Kidney (tissue), 14 donors: ENCODE results near the gene LRIT2. TPM values are rescaled to one million over a fixed set of nuclear protein-coding genes. Genes with fewer than 3 reads are reported as not detected.
A peak's percentile ranks its signal among the peaks of the same experiment; 100 is the strongest.

Experiments used
- DNase-seq, 5 donors: peaks; one replicate each; pipeline ENCODE4 v3.0.0-alpha.2; 2013 to 2020
- FAIRE-seq: peaks from 2 replicates; lab custom pipeline; 2012; peaks lifted over from hg19 to GRCh38; lab: Jason Lieb, UNC
- H3K27ac ChIP-seq, 2 donors: one replicate each; pipeline ENCODE4 v1.7.0; 2013; ENCODE audit warnings: low read depth in 2 of 2, low read length in 2 of 2, inconsistent platforms in 1 of 2
- H3K27me3 ChIP-seq: one replicate; pipeline ENCODE4 v1.7.1; 2013; ENCODE audit warnings: low read length, inconsistent platforms; ENCODE audit not compliant: control insufficient read depth, insufficient read depth
- H3K36me3 ChIP-seq, 3 donors: one replicate each; pipeline versions ENCODE4 v1.7.0 to v1.7.1; 2013; ENCODE audit warnings: low read length in 3 of 3, control low read depth in 1 of 3, inconsistent platforms in 1 of 3; ENCODE audit not compliant: insufficient read depth in 3 of 3, control insufficient read depth in 2 of 3
- H3K4me1 ChIP-seq, 3 donors: one replicate each; pipeline versions ENCODE4 v1.7.0 to v1.7.1; 2013; ENCODE audit warnings: low read length in 3 of 3, inconsistent platforms in 1 of 3, low read depth in 1 of 3; ENCODE audit not compliant: control insufficient read depth in 2 of 3, insufficient read depth in 2 of 3
- H3K4me3 ChIP-seq, 3 donors: one replicate each; pipeline versions ENCODE4 v1.7.0 to v1.8.1; 2013; ENCODE audit warnings: low read length in 3 of 3, control low read depth in 1 of 3, inconsistent platforms in 1 of 3
- H3K9ac ChIP-seq, 3 donors: one replicate each; pipeline versions ENCODE4 v1.7.0 to v1.7.1; 2013; ENCODE audit warnings: low read length in 3 of 3, control low read depth in 1 of 3, inconsistent platforms in 1 of 3
- H3K9me3 ChIP-seq, 3 donors: one replicate each; pipeline versions ENCODE4 v1.7.0 to v1.7.1; 2013; ENCODE audit warnings: low read length in 3 of 3, control low read depth in 1 of 3, inconsistent platforms in 1 of 3; ENCODE audit not compliant: control insufficient read depth in 2 of 3, insufficient read depth in 1 of 3
- intact Hi-C: fragments of 100-400 bp; cut with DNase I; formaldehyde crosslinking; loops from one replicate; pipeline ENCODE4 v1.11.1; 2022
- polyA plus RNA-seq: library from polyadenylated mRNA; stranded (reverse); fragments of 350-450 nt; fragmentation: Illumina TruSeq; extraction: RNeasy Lipid Tissue Mini Kit (QIAGEN cat#74804); gene quantifications from one replicate; pipeline ENCODE4 v1.2.3, GENCODE V29; 2014; ENCODE audit warnings: low read depth, low replicate concordance; ENCODE audit not compliant: insufficient read depth
- total RNA-seq: library from RNA; stranded (reverse); fragmentation: NEBNext Ultra II Directional; extraction: Animal tissue kit (Norgen Biotek cat#: 25700); gene quantifications from one replicate; pipeline ENCODE4 v1.2.1, GENCODE V29; 2021
- TF ChIP-seq, protein P1 (sequence below): IDR thresholded peaks from 3 replicates; pipeline ENCODE4 v1.5.1; 2012; ENCODE audit warnings: mild to moderate bottlenecking, moderate library complexity, borderline replicate concordance; ENCODE audit not compliant: insufficient read depth; ENCODE audit errors: extremely low read depth
- donor health status: control.
- donor health status: control.
- donor health status: control.
- donor health status: control.
- donor health status: control.
- donor health status: DM: yes; HTN: yes; CAD: no.
- donor health status: Normal renal cell carcinoma (clear cell type).

Gene LRIT2
- total and polyA plus RNA-seq, 2 donors from 2014 or later: not detected

DNA sequence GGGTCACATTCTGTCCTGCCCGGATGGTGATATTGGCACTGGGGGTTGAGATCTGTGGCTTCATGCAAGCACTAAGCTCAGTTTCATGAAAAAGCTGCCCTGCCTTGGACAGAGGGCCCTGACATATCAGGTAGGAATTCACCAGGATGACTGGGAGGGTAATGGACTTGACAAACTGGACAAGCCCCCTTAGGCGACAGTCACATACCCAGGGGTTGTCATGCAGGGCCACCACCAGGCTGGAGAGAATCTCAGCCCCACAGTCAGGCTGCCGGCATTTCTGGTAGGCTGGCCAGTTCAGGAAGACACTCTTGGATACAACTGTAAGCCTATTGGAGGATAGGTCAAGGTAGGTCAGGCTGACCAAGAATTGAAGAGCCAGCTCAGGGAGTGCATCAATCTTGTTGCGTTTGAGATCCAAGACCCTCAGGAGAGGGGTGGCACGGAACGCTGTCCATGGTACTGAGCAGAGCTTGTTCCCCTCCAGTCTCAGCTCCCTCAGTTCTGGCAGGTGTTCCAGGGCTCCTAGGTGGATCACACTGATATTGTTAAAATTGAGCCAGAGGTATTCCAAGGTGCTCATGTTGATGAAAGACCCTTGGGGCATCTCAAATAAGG, 824 bp downstream of the LRIT2 start:
- Histone ChIP-seq H3K27me3 (no peaks in the 10 kb centered on the region), H3K9me3 (peaks cover 0 to under 1% (median 0%) of the 10 kb centered on the region in 3 donors), H3K4me1 (no peaks in the 10 kb centered on the region), H3K36me3 (no peaks in the 10 kb centered on the region), H3K9ac (no peak overlapping the region), H3K27ac (no peak overlapping the region), H3K4me3 (no peak overlapping the region)
- intact Hi-C loops: no loop called here
- TF ChIP-seq, protein P1, sequence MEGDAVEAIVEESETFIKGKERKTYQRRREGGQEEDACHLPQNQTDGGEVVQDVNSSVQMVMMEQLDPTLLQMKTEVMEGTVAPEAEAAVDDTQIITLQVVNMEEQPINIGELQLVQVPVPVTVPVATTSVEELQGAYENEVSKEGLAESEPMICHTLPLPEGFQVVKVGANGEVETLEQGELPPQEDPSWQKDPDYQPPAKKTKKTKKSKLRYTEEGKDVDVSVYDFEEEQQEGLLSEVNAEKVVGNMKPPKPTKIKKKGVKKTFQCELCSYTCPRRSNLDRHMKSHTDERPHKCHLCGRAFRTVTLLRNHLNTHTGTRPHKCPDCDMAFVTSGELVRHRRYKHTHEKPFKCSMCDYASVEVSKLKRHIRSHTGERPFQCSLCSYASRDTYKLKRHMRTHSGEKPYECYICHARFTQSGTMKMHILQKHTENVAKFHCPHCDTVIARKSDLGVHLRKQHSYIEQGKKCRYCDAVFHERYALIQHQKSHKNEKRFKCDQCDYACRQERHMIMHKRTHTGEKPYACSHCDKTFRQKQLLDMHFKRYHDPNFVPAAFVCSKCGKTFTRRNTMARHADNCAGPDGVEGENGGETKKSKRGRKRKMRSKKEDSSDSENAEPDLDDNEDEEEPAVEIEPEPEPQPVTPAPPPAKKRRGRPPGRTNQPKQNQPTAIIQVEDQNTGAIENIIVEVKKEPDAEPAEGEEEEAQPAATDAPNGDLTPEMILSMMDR: no peak
- peak in 3 of 5 donors; percentile 60 to 65 (median 61) for DNase-seq
- FAIRE-seq: no peak

DNA sequence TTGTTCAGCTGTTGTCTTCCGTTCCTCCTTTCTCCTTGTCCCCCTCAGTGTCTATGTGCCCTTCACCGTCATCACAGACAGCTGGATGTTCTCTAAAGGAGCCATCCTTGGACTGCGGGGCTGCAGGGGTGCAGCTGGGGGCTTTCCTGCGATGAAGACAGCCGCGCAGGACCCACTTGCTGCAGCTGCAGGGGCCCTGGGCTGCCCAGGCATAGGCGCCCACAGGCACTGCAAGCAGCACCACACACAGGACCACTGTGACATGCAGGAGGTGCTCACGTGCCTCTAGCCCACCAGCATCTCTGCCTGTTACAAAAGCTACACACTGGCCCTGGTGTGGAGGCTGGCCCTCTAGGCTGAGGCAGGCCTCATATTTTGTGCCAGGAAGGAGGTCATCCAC, 3.4 kb downstream of the LRIT2 start:
- no peaks in the 10 kb centered on the region for H3K36me3 ChIP-seq
- FAIRE-seq (no peak), DNase-seq (no peak)
- H3K27me3 ChIP-seq: no peaks in the 10 kb centered on the region
- H3K4me1 ChIP-seq: no peaks in the 10 kb centered on the region
- H3K9ac ChIP-seq: no peak overlapping the region
- peaks cover 0 to 3% (median 0%) of the 10 kb centered on the region in 3 donors for H3K9me3 ChIP-seq
- TF ChIP-seq, protein P1: no peak
- H3K27ac ChIP-seq: no peak overlapping the region
- intact Hi-C loops: no loop called here
- no peak overlapping the region for H3K4me3 ChIP-seq

DNA sequence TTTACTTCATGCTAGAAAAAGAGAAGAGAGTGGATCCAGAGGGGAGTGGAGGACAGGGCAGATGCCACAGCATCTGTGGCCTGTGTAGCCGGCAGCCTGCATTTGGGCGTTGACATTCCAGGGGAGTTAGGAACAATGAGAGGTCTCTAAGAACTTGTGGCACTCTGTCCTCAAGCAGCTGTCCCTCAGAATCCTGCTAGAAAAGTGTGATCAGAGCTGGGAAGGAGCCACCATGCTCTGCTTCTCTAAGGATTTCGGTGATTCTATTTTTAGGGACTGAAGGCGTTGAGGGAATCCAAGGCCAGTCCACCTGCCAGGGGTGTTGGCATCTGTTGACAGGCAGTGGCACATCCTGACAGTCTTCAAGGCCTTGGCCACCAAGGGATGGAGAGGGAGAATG, 7.6 kb downstream of the LRIT2 start:
- Histone ChIP-seq H3K4me3 (no peak overlapping the region), H3K9ac (no peak overlapping the region), H3K27me3 (no peaks in the 10 kb centered on the region), H3K36me3 (no peaks in the 10 kb centered on the region), H3K4me1 (no peaks in the 10 kb centered on the region), H3K9me3 (peaks cover 0 to 3% (median 0%) of the 10 kb centered on the region in 3 donors), H3K27ac (no peak overlapping the region)
- FAIRE-seq (no peak), DNase-seq (no peak)
- TF ChIP-seq, protein P1: no peak
- intact Hi-C loops: no loop called here

DNA sequence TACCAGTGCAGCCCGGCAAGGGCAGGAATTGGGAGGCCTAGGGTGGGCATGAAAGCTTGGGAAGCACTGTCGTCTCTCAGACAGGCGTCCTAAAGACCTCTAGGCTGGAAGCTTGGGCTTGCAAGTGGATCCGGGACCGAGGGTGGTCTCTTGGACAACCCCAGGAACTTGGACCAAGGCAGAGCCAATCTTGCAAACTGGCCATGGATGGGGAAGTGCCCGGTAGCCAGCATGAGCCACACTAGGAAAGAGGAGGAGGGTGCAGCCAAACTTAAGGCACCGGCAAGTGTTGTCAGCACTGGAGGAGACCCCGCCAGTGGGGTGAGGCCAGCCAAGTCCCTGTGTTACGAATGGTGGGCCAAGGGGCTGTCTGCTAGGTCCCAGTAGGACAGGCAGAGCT, 8.5 kb downstream of the LRIT2 start:
- H3K9ac ChIP-seq: no peak overlapping the region
- DNase-seq (no peak), FAIRE-seq (no peak)

More for the DNA sequence above, 8.5 kb downstream of the LRIT2 start:
- intact Hi-C loops: no loop called here
- Histone ChIP-seq H3K9me3 (peaks cover 0 to 3% (median 0%) of the 10 kb centered on the region in 3 donors), H3K4me1 (no peaks in the 10 kb centered on the region), H3K36me3 (no peaks in the 10 kb centered on the region), H3K4me3 (no peak overlapping the region), H3K27me3 (no peaks in the 10 kb centered on the region), H3K27ac (no peak overlapping the region)
- TF ChIP-seq, protein P1: no peak
